ENCODE results near the gene MRTFA.

DNA sequence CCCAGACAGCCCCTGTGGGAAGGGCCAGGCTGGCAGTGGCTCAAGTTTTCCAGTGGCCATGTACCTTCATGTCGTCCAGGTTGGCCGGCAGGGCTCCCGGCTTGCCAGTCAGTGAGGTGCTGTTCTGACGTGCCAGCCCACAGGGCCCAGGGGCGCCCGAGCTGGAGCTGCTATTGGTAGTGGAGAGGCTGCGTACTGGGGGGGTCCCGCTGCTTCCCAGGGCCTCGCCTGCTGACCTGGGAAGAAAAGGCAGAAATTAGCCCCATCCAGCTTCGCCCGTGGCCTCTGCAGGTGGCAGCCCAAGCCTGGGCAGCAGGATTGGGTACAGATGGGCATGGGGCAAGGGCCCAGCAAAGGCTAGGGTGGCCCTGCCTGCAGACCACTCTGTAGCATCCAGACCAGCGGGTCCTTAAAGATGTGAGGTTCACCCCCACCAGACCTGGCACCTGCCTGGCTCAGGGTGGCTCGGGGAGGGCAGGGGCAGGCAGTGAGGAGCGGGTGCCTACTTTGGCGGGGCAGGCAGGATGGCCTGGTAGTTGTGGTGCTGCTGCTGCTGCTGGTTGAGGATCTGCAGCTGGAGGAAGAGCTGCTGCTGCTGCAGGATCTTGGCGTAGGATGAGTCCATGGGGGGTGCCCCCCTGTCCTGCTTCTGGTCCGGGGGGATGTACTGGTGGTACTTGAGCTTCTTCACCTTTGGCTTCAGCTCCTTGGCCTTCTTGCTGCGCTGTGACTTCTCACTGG, 216.0 kb downstream of the MRTFA start:
- TF ChIP-seq, protein P1, sequence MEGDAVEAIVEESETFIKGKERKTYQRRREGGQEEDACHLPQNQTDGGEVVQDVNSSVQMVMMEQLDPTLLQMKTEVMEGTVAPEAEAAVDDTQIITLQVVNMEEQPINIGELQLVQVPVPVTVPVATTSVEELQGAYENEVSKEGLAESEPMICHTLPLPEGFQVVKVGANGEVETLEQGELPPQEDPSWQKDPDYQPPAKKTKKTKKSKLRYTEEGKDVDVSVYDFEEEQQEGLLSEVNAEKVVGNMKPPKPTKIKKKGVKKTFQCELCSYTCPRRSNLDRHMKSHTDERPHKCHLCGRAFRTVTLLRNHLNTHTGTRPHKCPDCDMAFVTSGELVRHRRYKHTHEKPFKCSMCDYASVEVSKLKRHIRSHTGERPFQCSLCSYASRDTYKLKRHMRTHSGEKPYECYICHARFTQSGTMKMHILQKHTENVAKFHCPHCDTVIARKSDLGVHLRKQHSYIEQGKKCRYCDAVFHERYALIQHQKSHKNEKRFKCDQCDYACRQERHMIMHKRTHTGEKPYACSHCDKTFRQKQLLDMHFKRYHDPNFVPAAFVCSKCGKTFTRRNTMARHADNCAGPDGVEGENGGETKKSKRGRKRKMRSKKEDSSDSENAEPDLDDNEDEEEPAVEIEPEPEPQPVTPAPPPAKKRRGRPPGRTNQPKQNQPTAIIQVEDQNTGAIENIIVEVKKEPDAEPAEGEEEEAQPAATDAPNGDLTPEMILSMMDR (conservative IDR thresholded peaks at IDR 0.05): no peak
- no peak for TF ChIP-seq EZH2 (IDR thresholded peaks at IDR 0.05; ENCODE audit: low read depth)

Measured in PC-9 (cell line).